NT2/D1 (cell line): ENCODE results near the gene BABAM2.
A peak's percentile ranks its signal among the peaks of the same experiment; 100 is the strongest.

Source experiments
- DNase-seq: peaks from one replicate; pipeline ENCODE4 v3.0.0-alpha.2; 2011; ENCODE audit warnings: low read depth, low spot score
- H3K27me3 ChIP-seq: 2 replicates; pipeline ENCODE4 v1.6.0; 2011; ENCODE audit warnings: mild to moderate bottlenecking; ENCODE audit not compliant: insufficient read length, insufficient read depth
- H3K36me3 ChIP-seq: 2 replicates; pipeline ENCODE4 v1.6.1; 2011; ENCODE audit warnings: mild to moderate bottlenecking, low read length, mixed read lengths; ENCODE audit not compliant: insufficient read depth, insufficient read length
- H3K4me1 ChIP-seq: 2 replicates; pipeline ENCODE4 v1.5.1; 2011; ENCODE audit not compliant: insufficient read depth, insufficient read length
- H3K4me3 ChIP-seq: 2 replicates; pipeline ENCODE4 v1.5.1; 2011; ENCODE audit warnings: low read depth; ENCODE audit not compliant: insufficient read length
- H3K9ac ChIP-seq: 2 replicates; pipeline ENCODE4 v1.6.0; 2011; ENCODE audit warnings: low read depth; ENCODE audit not compliant: insufficient read length
- H3K9me3 ChIP-seq: 2 replicates; pipeline ENCODE4 v1.5.1; 2011; ENCODE audit warnings: mild to moderate bottlenecking, low read length; ENCODE audit not compliant: insufficient read depth
- SUZ12 ChIP-seq: IDR thresholded peaks from 2 replicates; pipeline ENCODE4 v1.6.1; 2011; ENCODE audit not compliant: insufficient read length, insufficient read depth; ENCODE audit errors: extremely low read depth
- YY1 ChIP-seq: IDR thresholded peaks from 2 replicates; pipeline ENCODE4 v1.6.1; 2011; ENCODE audit not compliant: insufficient read length, insufficient read depth
- ZNF274 ChIP-seq: IDR thresholded peaks from 2 replicates; pipeline ENCODE4 v1.6.1; 2011; ENCODE audit warnings: mild to moderate bottlenecking, low read depth, low read length

The BABAM2 gene

DNA sequence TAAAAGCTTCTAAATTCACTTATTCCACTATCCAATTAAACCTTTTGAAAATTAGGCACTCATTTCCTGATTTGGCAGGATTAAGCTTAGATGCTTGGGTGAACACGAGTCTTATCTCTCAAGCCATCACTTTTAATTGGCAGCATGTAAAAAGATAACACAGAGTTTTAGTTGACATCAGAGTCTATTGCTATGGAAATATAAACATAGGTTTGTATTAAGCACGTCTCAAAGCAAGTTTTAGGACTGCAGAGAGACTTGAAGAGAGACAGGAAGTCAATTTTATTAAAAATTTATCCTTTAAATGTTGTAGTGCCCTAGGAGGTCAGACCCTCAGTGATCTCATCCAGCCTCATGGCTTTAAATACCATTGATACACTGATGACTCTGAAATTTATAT is 5.9 kb upstream of the BABAM2 start:
- H3K4me1 ChIP-seq: no peaks in the 10 kb centered on the region
- no peak for TF ChIP-seq YY1
- no peak for TF ChIP-seq SUZ12
- no peak for TF ChIP-seq ZNF274
- H3K36me3 ChIP-seq: no peaks in the 10 kb centered on the region
- no peaks in the 10 kb centered on the region for H3K27me3 ChIP-seq
- H3K4me3 ChIP-seq: no peak overlapping the region
- no peak for DNase-seq
- H3K9me3 ChIP-seq: no peaks in the 10 kb centered on the region
- no peak overlapping the region for H3K9ac ChIP-seq

GRCh38 chr2:27885234-27885633 is 5.3 kb upstream of the BABAM2 start:
- Histone ChIP-seq H3K9ac (no peak overlapping the region), H3K9me3 (no peaks in the 10 kb centered on the region), H3K36me3 (no peaks in the 10 kb centered on the region), H3K4me3 (no peak overlapping the region), H3K27me3 (no peaks in the 10 kb centered on the region), H3K4me1 (no peaks in the 10 kb centered on the region)
- TF ChIP-seq SUZ12: no peak
- TF ChIP-seq ZNF274: no peak
- no peak for TF ChIP-seq YY1
- DNase-seq: no peak

DNA sequence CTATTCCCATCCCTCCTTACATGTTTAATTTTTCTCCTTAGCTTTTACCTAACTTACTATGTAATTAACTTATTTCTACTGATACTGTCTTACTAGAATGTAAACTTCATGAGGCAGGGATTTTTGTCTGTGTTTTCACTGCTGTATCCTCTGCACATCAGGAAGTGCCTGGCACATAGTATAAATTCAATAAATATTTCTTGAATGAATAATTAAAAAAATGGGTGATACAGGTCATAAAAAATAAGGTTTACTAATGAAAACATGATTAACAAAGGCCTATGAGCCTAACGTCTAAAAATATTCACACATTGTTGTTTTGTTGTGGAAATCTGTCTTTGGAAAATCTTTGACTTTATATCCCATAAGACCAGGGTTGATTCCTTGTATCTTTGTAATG is 4.9 kb upstream of the BABAM2 start:
- TF ChIP-seq YY1: no peak
- TF ChIP-seq ZNF274: no peak
- TF ChIP-seq SUZ12: no peak
- no peak overlapping the region for H3K9ac ChIP-seq
- no peak for DNase-seq

GRCh38 chr2:27886322-27886721 is 4.2 kb upstream of the BABAM2 start:
- Histone ChIP-seq H3K9ac (no peak overlapping the region), H3K4me3 (no peak overlapping the region), H3K4me1 (no peaks in the 10 kb centered on the region), H3K9me3 (no peaks in the 10 kb centered on the region), H3K36me3 (no peaks in the 10 kb centered on the region), H3K27me3 (no peaks in the 10 kb centered on the region)
- TF ChIP-seq YY1: no peak
- TF ChIP-seq SUZ12: no peak
- no peak for TF ChIP-seq ZNF274
- no peak for DNase-seq

More for the DNA sequence above, 4.9 kb upstream of the BABAM2 start:
- no peaks in the 10 kb centered on the region for H3K27me3 ChIP-seq
- H3K4me1 ChIP-seq: no peaks in the 10 kb centered on the region
- no peaks in the 10 kb centered on the region for H3K36me3 ChIP-seq
- no peaks in the 10 kb centered on the region for H3K9me3 ChIP-seq
- no peak overlapping the region for H3K4me3 ChIP-seq

GRCh38 chr2:27887111-27887510 is 3.4 kb upstream of the BABAM2 start:
- H3K36me3 ChIP-seq: no peaks in the 10 kb centered on the region
- no peak overlapping the region for H3K4me3 ChIP-seq
- no peaks in the 10 kb centered on the region for H3K9me3 ChIP-seq
- H3K4me1 ChIP-seq: no peaks in the 10 kb centered on the region
- no peak overlapping the region for H3K9ac ChIP-seq
- DNase-seq: no peak
- TF ChIP-seq YY1 (no peak), ZNF274 (no peak), SUZ12 (no peak)
- H3K27me3 ChIP-seq: no peaks in the 10 kb centered on the region

DNA sequence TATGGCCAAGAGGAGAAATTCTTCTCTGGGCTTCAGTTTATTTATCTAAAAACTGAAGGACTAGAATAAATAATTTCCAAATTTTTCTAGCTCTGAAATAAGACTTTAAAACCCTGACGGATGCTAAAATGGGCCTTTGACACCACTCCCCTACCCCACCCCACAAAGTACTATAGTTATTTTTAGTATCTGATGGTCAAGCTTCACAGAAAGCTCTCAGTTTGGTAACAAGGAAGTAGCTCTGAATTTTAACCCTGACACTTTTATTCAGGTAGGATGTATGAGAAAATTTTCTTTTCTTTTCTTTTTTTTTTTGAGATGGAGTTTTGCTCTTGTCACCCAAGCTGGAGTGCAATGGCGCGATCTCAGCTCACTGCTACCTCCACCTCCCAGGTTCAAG is 2.7 kb upstream of the BABAM2 start:
- H3K9me3 ChIP-seq: no peaks in the 10 kb centered on the region
- no peaks in the 10 kb centered on the region for H3K4me1 ChIP-seq
- H3K27me3 ChIP-seq: no peaks in the 10 kb centered on the region
- no peak overlapping the region for H3K4me3 ChIP-seq
- H3K9ac ChIP-seq: no peak overlapping the region
- TF ChIP-seq SUZ12 (no peak), ZNF274 (no peak), YY1 (no peak)
- H3K36me3 ChIP-seq: no peaks in the 10 kb centered on the region
- DNase-seq: no peak

- Histone ChIP-seq H3K27me3 (no peaks in the 10 kb centered on the region), H3K9me3 (no peaks in the 10 kb centered on the region), H3K9ac (no peak overlapping the region), H3K4me3 (no peak overlapping the region), H3K4me1 (no peaks in the 10 kb centered on the region), H3K36me3 (no peaks in the 10 kb centered on the region)
- DNase-seq: no peak
- TF ChIP-seq YY1 (no peak), SUZ12 (no peak), ZNF274 (no peak)
These were observed 1.7 kb upstream of the BABAM2 start for GRCh38 chr2:27888790-27889189.

- Histone ChIP-seq H3K36me3 (peaks cover 4% of the 10 kb centered on the region), H3K9ac (peak overlapping the region; percentile 93), H3K27me3 (no peaks in the 10 kb centered on the region), H3K9me3 (no peaks in the 10 kb centered on the region), H3K4me3 (peak overlapping the region; percentile 82), H3K4me1 (no peaks in the 10 kb centered on the region)
- TF ChIP-seq ZNF274: no peak
- TF ChIP-seq YY1: no peak
- no peak for TF ChIP-seq SUZ12
- DNase-seq: no peak
These were observed 769 bp upstream of the BABAM2 start for GRCh38 chr2:27889774-27890145.
